BLaER1 treated with 17β-estradiol and CSF1 and Interleukin-3, amounts not matched to agents 10 nM and 100 nM (cell line): ENCODE data around the gene MRC2.

Experiments
- H3K27ac ChIP-seq, 11 experiments: shearing (Covaris generic); formaldehyde crosslinking; 2 replicates each; pipeline ENCODE4 v1.8.1; 2022
- H3K27me3 ChIP-seq, 11 experiments: shearing (Covaris generic); formaldehyde crosslinking; 2 replicates each; pipeline ENCODE4 v1.8.1; 2022
- H3K36me3 ChIP-seq, 11 experiments: shearing (Covaris generic); formaldehyde crosslinking; 2 replicates each; pipeline ENCODE4 v1.8.1; 2022
- H3K4me1 ChIP-seq, 10 experiments: shearing (Covaris generic); formaldehyde crosslinking; 2 replicates each; pipeline ENCODE4 v1.8.1; 2022
- H3K4me2 ChIP-seq, 11 experiments: shearing (Covaris generic); formaldehyde crosslinking; 2 replicates each; pipeline ENCODE4 v1.8.1; 2022
- H3K4me3 ChIP-seq, 10 experiments: shearing (Covaris generic); formaldehyde crosslinking; 2 replicates each; pipeline ENCODE4 v1.8.1; 2022
- H3K9ac ChIP-seq, 11 experiments: shearing (Covaris generic); formaldehyde crosslinking; 2 replicates each; pipeline ENCODE4 v1.8.1; 2022
- H3K9me3 ChIP-seq, 11 experiments: shearing (Covaris generic); formaldehyde crosslinking; replicated peaks in 1 of 11; 2 replicates each; pipeline ENCODE4 v1.8.1; 2022
- H4K20me1 ChIP-seq, 11 experiments: shearing (Covaris generic); formaldehyde crosslinking; 2 replicates each; pipeline ENCODE4 v1.8.1; 2022
- Cebpa-rat ChIP-seq, 11 experiments: shearing (Covaris generic); IDR thresholded peaks; 2 replicates each; pipeline ENCODE4 v1.8.1; 2022

The MRC2 gene

GRCh38 chr17:62657690-62658089 lies 30.2 kb downstream of the MRC2 start:
- Histone ChIP-seq H3K27ac (no peak overlapping the region), H3K4me1 (peaks cover 16 to 52% (median 26%) of the 10 kb centered on the region in 10 experiments), H3K36me3 (peaks cover 31 to 75% (median 45%) of the 10 kb centered on the region in 11 experiments), H4K20me1 (peaks cover 0 to 66% (median 0%) of the 10 kb centered on the region in 11 experiments; a peak in 10 of 22 replicates), H3K4me3 (no peak overlapping the region), H3K27me3 (no peaks in the 10 kb centered on the region), H3K9me3 (peaks cover 25 to 36% (median 31%) of the 10 kb centered on the region in 11 experiments), H3K9ac (no peak overlapping the region), H3K4me2 (no peak overlapping the region)
- TF ChIP-seq Cebpa-rat (IDR thresholded peaks at IDR 0.05), result no peak

- peaks cover 0 to 70% (median 0%) of the 10 kb centered on the region in 11 experiments; a peak in 10 of 22 replicates for H4K20me1 ChIP-seq
- peaks cover 31 to 76% (median 45%) of the 10 kb centered on the region in 11 experiments for H3K36me3 ChIP-seq
- no peak overlapping the region for H3K27ac ChIP-seq
- H3K9me3 ChIP-seq, result peaks cover 25 to 36% (median 31%) of the 10 kb centered on the region in 11 experiments
- H3K4me1 ChIP-seq, result peaks cover 9 to 52% (median 26%) of the 10 kb centered on the region in 10 experiments
- H3K27me3 ChIP-seq, result no peaks in the 10 kb centered on the region
- no peak overlapping the region for H3K4me3 ChIP-seq
- H3K9ac ChIP-seq, result no peak overlapping the region
- no peak for TF ChIP-seq Cebpa-rat (IDR thresholded peaks at IDR 0.05)
- no peak overlapping the region for H3K4me2 ChIP-seq
Measured at GRCh38 chr17:62658136-62658920, 30.9 kb downstream of the MRC2 start.

GRCh38 chr17:62660629-62661118 lies 33.2 kb downstream of the MRC2 start:
- H4K20me1 ChIP-seq, result peaks cover 0 to 67% (median 2%) of the 10 kb centered on the region in 11 experiments; a peak in 9 of 22 replicates
- no peak for TF ChIP-seq Cebpa-rat (IDR thresholded peaks at IDR 0.05)
- H3K4me3 ChIP-seq, result no peak overlapping the region; a peak in 1 of 20 replicates
- no peaks in the 10 kb centered on the region for H3K27me3 ChIP-seq
- no peak overlapping the region for H3K4me2 ChIP-seq
- no peak overlapping the region for H3K27ac ChIP-seq
- H3K9ac ChIP-seq, result no peak overlapping the region
- peaks cover 40 to 84% (median 54%) of the 10 kb centered on the region in 11 experiments for H3K36me3 ChIP-seq
- peaks cover 25 to 36% (median 31%) of the 10 kb centered on the region in 11 experiments for H3K9me3 ChIP-seq
- peaks cover 0 to 34% (median 12%) of the 10 kb centered on the region in 10 experiments; a peak in 13 of 20 replicates for H3K4me1 ChIP-seq

- H3K27me3 ChIP-seq, result no peaks in the 10 kb centered on the region
- peaks cover 0 to 68% (median 4%) of the 10 kb centered on the region in 11 experiments; a peak in 9 of 22 replicates for H4K20me1 ChIP-seq
- peaks cover 0 to 32% (median 12%) of the 10 kb centered on the region in 10 experiments; a peak in 13 of 20 replicates for H3K4me1 ChIP-seq
- no peak overlapping the region for H3K27ac ChIP-seq
- H3K36me3 ChIP-seq, result peaks cover 46 to 84% (median 61%) of the 10 kb centered on the region in 11 experiments
- no peak overlapping the region for H3K4me3 ChIP-seq
- H3K9ac ChIP-seq, result no peak overlapping the region
- H3K4me2 ChIP-seq, result peak overlapping the region in 1 of 11 experiments; percentile 10; a peak in 2 of 22 replicates
- peaks cover 25 to 36% (median 31%) of the 10 kb centered on the region in 11 experiments for H3K9me3 ChIP-seq
- TF ChIP-seq Cebpa-rat (IDR thresholded peaks at IDR 0.05), result no peak
Measured at GRCh38 chr17:62661337-62661736, 33.9 kb downstream of the MRC2 start.

GRCh38 chr17:62662855-62663254 lies 35.4 kb downstream of the MRC2 start:
- no peak overlapping the region for H3K4me3 ChIP-seq
- no peak overlapping the region for H3K27ac ChIP-seq
- no peak overlapping the region for H3K9ac ChIP-seq
- H3K27me3 ChIP-seq, result no peaks in the 10 kb centered on the region
- no peak for TF ChIP-seq Cebpa-rat (IDR thresholded peaks at IDR 0.05)
- peak overlapping the region in 5 of 11 experiments; percentile 19 to 52 (median 26); a peak in 9 of 22 replicates for H3K4me2 ChIP-seq
- H3K4me1 ChIP-seq, result peaks cover 0 to 26% (median 12%) of the 10 kb centered on the region in 10 experiments; a peak in 13 of 20 replicates
- H4K20me1 ChIP-seq, result peaks cover 0 to 54% (median 4%) of the 10 kb centered on the region in 11 experiments; a peak in 10 of 22 replicates
- H3K36me3 ChIP-seq, result peaks cover 55 to 85% (median 67%) of the 10 kb centered on the region in 11 experiments
- peaks cover 25 to 36% (median 31%) of the 10 kb centered on the region in 11 experiments for H3K9me3 ChIP-seq

GRCh38 chr17:62663304-62663703 lies 35.8 kb downstream of the MRC2 start:
- no peaks in the 10 kb centered on the region for H3K27me3 ChIP-seq
- peak overlapping the region in 7 of 11 experiments; percentile 5 to 76 (median 43); a peak in 12 of 22 replicates for H3K4me2 ChIP-seq
- peaks cover 0 to 26% (median 12%) of the 10 kb centered on the region in 10 experiments; a peak in 13 of 20 replicates for H3K4me1 ChIP-seq
- no peak overlapping the region; a peak in 1 of 22 replicates for H3K9ac ChIP-seq
- no peak for TF ChIP-seq Cebpa-rat (IDR thresholded peaks at IDR 0.05)
- peaks cover 25 to 32% (median 29%) of the 10 kb centered on the region in 11 experiments for H3K9me3 ChIP-seq
- H4K20me1 ChIP-seq, result peaks cover 0 to 54% (median 4%) of the 10 kb centered on the region in 11 experiments; a peak in 10 of 22 replicates
- peak overlapping the region in 3 of 11 experiments; percentile 14 to 30 (median 29); a peak in 3 of 22 replicates for H3K27ac ChIP-seq
- H3K36me3 ChIP-seq, result peaks cover 51 to 85% (median 67%) of the 10 kb centered on the region in 11 experiments
- H3K4me3 ChIP-seq, result no peak overlapping the region

- 0 out of 22 replicates have a peak overlapping the region, but pooled peaks of 1 of the 11 experiments have one; percentile 8 for H3K27ac ChIP-seq
- peaks cover 17 to 20% (median 18%) of the 10 kb centered on the region in 11 experiments for H3K9me3 ChIP-seq
- TF ChIP-seq Cebpa-rat (IDR thresholded peaks at IDR 0.05), result no peak
- no peak overlapping the region for H3K4me2 ChIP-seq
- H3K27me3 ChIP-seq, result no peaks in the 10 kb centered on the region
- H3K4me1 ChIP-seq, result peaks cover 0 to 26% (median 12%) of the 10 kb centered on the region in 10 experiments; a peak in 13 of 20 replicates
- peaks cover 39 to 85% (median 64%) of the 10 kb centered on the region in 11 experiments for H3K36me3 ChIP-seq
- H3K9ac ChIP-seq, result no peak overlapping the region
- no peak overlapping the region for H3K4me3 ChIP-seq
- peaks cover 0 to 61% (median 4%) of the 10 kb centered on the region in 11 experiments; a peak in 10 of 22 replicates for H4K20me1 ChIP-seq
Measured at GRCh38 chr17:62664336-62665120, 37.1 kb downstream of the MRC2 start.

GRCh38 chr17:62665599-62665998 lies 38.1 kb downstream of the MRC2 start:
- Histone ChIP-seq H3K4me1 (peaks cover 0 to 26% (median 13%) of the 10 kb centered on the region in 10 experiments; a peak in 13 of 20 replicates), H3K27ac (no peak overlapping the region), H4K20me1 (peaks cover 0 to 72% (median 4%) of the 10 kb centered on the region in 11 experiments; a peak in 10 of 22 replicates), H3K36me3 (peaks cover 28 to 85% (median 64%) of the 10 kb centered on the region in 11 experiments; a peak in 21 of 22 replicates), H3K9ac (no peak overlapping the region), H3K27me3 (no peaks in the 10 kb centered on the region), H3K4me2 (no peak overlapping the region), H3K4me3 (no peak overlapping the region), H3K9me3 (peaks cover 6 to 9% (median 7%) of the 10 kb centered on the region in 11 experiments)
- no peak for TF ChIP-seq Cebpa-rat (IDR thresholded peaks at IDR 0.05)
